ENCODE measurements around the gene FBXO31.

Gene FBXO31

DNA sequence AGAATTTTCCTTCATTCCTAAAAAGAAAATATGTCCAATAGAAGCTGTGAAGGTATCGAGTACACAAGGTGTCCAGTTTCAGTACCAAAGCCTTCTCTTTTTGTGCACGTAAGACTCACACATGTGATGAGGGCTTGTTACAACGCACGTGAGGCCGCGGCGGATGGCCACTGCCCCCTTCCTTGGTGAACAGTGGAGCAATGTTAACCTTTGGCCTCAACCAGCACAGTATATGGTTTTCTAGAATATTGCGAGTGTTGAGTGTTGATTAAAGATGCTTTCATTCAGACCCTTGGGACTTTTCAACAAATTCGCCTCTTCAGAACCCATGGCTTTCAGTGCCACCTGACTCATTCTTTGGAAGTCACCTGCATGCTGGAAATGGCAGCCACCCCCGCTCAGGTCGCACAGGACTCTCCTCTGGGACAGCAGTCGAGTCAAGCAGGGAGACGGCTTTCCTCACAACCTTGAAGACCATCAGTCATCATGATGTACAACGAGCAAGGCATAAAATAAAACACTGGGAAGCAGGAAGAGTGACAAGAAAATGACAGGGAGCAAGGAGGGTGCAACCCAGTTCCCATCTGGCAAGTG, 23.0 kb upstream of the FBXO31 start:
- Histone ChIP-seq H3K9me3 (ENCODE audit: low read length) (no peaks in the 10 kb centered on the region), H3K4me2 (ENCODE audit: low read length) (no peak overlapping the region), H3K79me2 (ENCODE audit: insufficient read depth, low read length) (no peaks in the 10 kb centered on the region), H3K27ac (ENCODE audit: low read depth, low read length, poor library complexity, severe bottlenecking) (no peak overlapping the region), H3K36me3 (ENCODE audit: insufficient read depth, low read length) (peaks cover 69% of the 10 kb centered on the region), H3K9me2 (ENCODE audit: low read depth, low read length) (no peaks in the 10 kb centered on the region), H2AFZ (ENCODE audit: low read length) (no peak overlapping the region), H3K4me1 (ENCODE audit: insufficient read depth, low read length, severe bottlenecking) (peaks cover 15% of the 10 kb centered on the region), H3K9ac (ENCODE audit: low read length) (no peak overlapping the region), H3F3A (ENCODE audit: insufficient read depth, low read length) (peaks cover 6% of the 10 kb centered on the region; the same call in 1 of the 2 replicates), H3K4me3 (ENCODE audit: low read depth, low read length, poor library complexity, severe bottlenecking) (no peak overlapping the region), H4K20me1 (ENCODE audit: insufficient read depth, low read length) (no peaks in the 10 kb centered on the region), H3K27me3 (ENCODE audit: insufficient read depth, low read length) (no peaks in the 10 kb centered on the region)
- TF ChIP-seq EZH2 (IDR thresholded peaks at IDR 0.05; ENCODE audit: borderline replicate concordance, low read length): no peak
- TF ChIP-seq, protein P1, sequence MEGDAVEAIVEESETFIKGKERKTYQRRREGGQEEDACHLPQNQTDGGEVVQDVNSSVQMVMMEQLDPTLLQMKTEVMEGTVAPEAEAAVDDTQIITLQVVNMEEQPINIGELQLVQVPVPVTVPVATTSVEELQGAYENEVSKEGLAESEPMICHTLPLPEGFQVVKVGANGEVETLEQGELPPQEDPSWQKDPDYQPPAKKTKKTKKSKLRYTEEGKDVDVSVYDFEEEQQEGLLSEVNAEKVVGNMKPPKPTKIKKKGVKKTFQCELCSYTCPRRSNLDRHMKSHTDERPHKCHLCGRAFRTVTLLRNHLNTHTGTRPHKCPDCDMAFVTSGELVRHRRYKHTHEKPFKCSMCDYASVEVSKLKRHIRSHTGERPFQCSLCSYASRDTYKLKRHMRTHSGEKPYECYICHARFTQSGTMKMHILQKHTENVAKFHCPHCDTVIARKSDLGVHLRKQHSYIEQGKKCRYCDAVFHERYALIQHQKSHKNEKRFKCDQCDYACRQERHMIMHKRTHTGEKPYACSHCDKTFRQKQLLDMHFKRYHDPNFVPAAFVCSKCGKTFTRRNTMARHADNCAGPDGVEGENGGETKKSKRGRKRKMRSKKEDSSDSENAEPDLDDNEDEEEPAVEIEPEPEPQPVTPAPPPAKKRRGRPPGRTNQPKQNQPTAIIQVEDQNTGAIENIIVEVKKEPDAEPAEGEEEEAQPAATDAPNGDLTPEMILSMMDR (IDR thresholded peaks at IDR 0.05; ENCODE audit: low read length): no peak

DNA sequence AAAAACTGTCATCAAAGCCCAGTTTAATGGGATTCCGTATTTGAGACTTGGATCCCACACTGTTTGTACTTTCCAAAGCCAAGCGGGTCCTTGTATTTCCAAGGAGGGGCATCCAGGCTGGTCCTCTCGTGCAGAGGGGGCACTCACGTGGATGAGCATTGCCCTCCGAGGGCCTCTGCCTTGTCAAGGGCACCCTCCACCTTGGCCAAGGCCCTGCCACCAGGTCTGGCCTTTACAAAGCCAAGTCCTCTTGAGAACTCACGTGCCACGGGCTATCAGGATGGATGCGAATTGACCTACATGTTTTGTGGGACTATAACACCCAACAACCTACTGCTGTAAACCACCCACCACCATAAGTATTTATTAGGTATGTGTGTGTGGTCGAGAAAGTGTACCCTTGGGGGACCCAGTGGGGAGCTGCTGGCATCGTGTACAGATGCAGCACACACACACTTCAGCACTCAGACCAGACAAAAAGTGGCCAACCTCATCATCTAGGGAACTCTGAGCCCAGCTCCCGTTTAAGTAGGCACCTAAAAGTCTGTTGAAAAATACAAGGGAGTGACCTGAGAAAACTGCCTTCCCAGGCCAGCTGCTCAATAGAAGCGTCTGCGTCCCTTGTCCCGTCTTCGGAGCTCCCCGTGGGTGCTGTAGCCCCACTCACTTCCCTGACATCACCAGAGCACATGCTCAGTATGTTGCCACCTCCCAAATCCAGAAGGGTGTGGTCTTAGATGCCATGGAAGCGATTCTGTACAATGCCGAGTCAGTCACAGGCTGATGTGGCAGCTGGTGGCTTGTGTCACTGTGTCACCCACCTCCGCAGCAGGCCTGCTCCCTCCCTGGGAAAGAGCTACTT, 21.4 kb upstream of the FBXO31 start:
- Histone ChIP-seq H3K27ac (ENCODE audit: low read depth, low read length, poor library complexity, severe bottlenecking) (no peak overlapping the region), H3K9me3 (ENCODE audit: low read length) (no peaks in the 10 kb centered on the region), H4K20me1 (ENCODE audit: insufficient read depth, low read length) (no peaks in the 10 kb centered on the region), H2AFZ (ENCODE audit: low read length) (no peak overlapping the region), H3K27me3 (ENCODE audit: insufficient read depth, low read length) (no peaks in the 10 kb centered on the region), H3K9ac (ENCODE audit: low read length) (no peak overlapping the region), H3K36me3 (ENCODE audit: insufficient read depth, low read length) (peaks cover 67% of the 10 kb centered on the region), H3K9me2 (ENCODE audit: low read depth, low read length) (no peaks in the 10 kb centered on the region), H3K4me2 (ENCODE audit: low read length) (no peak overlapping the region), H3K4me3 (ENCODE audit: low read depth, low read length, poor library complexity, severe bottlenecking) (no peak overlapping the region), H3F3A (ENCODE audit: insufficient read depth, low read length) (peaks cover 6% of the 10 kb centered on the region; the same call in 1 of the 2 replicates), H3K4me1 (ENCODE audit: insufficient read depth, low read length, severe bottlenecking) (peaks cover 15% of the 10 kb centered on the region), H3K79me2 (ENCODE audit: insufficient read depth, low read length) (no peaks in the 10 kb centered on the region)
- TF ChIP-seq EZH2 (IDR thresholded peaks at IDR 0.05; ENCODE audit: borderline replicate concordance, low read length): no peak
- TF ChIP-seq, protein P1 (IDR thresholded peaks at IDR 0.05; ENCODE audit: low read length): no peak

DNA sequence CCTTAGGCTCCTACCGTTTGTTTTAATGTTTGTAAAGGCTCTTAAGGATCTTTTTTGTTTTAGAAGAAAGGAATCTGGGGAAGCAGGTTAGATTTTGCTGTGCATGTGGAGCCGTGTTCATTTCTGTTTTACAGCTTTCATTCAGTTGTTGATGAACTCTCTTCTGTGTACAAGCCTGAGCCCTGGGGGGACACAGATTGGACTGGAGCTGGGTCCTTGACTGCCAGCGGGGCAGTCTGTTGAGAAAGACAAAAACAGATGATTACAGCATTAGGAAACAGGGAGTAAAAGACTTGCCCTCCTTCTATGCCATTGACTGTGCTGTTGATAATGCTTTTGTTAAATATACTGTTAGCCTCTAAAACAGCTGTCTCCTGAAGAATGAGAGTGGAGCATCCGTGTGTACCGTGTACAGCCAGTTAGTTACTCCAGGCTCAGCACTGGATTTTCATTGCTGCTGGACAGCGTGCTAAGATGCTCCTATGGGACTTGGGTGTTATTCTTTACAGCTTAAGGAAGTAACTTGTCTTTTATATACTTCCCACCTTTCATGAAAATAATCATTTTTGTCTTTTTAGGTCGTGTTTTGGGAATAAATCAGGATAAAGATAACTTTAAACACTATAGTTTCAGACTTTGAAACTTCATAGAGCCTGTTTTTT, 11.7 kb upstream of the FBXO31 start:
- peaks cover 44% of the 10 kb centered on the region for H3K79me2 ChIP-seq (ENCODE audit: insufficient read depth, low read length)
- no peaks in the 10 kb centered on the region for H3K27me3 ChIP-seq (ENCODE audit: insufficient read depth, low read length)
- no peak for TF ChIP-seq EZH2 (IDR thresholded peaks at IDR 0.05; ENCODE audit: borderline replicate concordance, low read length)
- TF ChIP-seq, protein P1 (IDR thresholded peaks at IDR 0.05; ENCODE audit: low read length): no peak
- no peaks in the 10 kb centered on the region for H3K9me3 ChIP-seq (ENCODE audit: low read length)
- no peak overlapping the region for H3K4me3 ChIP-seq (ENCODE audit: low read depth, low read length, poor library complexity, severe bottlenecking)
- no peak overlapping the region for H2AFZ ChIP-seq (ENCODE audit: low read length)
- H3K4me1 ChIP-seq (ENCODE audit: insufficient read depth, low read length, severe bottlenecking): peaks cover 27% of the 10 kb centered on the region
- H3K9me2 ChIP-seq (ENCODE audit: low read depth, low read length): no peaks in the 10 kb centered on the region
- no peak overlapping the region for H3K27ac ChIP-seq (ENCODE audit: low read depth, low read length, poor library complexity, severe bottlenecking)
- no peak overlapping the region for H3K9ac ChIP-seq (ENCODE audit: low read length)
- peaks cover 20% of the 10 kb centered on the region for H3K36me3 ChIP-seq (ENCODE audit: insufficient read depth, low read length)
- no peaks in the 10 kb centered on the region for H3F3A ChIP-seq (ENCODE audit: insufficient read depth, low read length)
- no peak overlapping the region for H3K4me2 ChIP-seq (ENCODE audit: low read length)
- no peaks in the 10 kb centered on the region for H4K20me1 ChIP-seq (ENCODE audit: insufficient read depth, low read length)
